ENCODE data around the gene ARL5A. TPM values are rescaled to one million over a fixed set of nuclear protein-coding genes. Genes with fewer than 3 reads are reported as not detected.

Gene ARL5A
- polyA plus RNA-seq, 3 donors: 21.3 to 85.8 (median 74.5) TPM

- H3K4me1 ChIP-seq (ENCODE audit: control insufficient read depth in 1 of 2, insufficient read depth in 2 of 2, low read length in 2 of 2): peaks cover 17 to 19% of the 10 kb centered on the region in 2 donors
- H3K9me3 Mint-ChIP-seq: peaks cover 0 to 2% (median 0%) of the 10 kb centered on the region in 7 donors
- TF ChIP-seq CTCF (IDR thresholded peaks at IDR 0.05): no peak
- no peak overlapping the region for H3K27ac ChIP-seq (ENCODE audit: low read depth in 1 of 2, low read length in 2 of 2)
- H3K36me3 Mint-ChIP-seq: no peaks in the 10 kb centered on the region
- no CpG with 5 or more reads among the region's 2 CpGs for WGBS (ENCODE audit: insufficient coverage)
- no peak overlapping the region for H3K4me2 ChIP-seq (replicated peaks; ENCODE audit: extremely low read depth, low read length, poor library complexity, severe bottlenecking)
- H3K36me3 ChIP-seq (replicated peaks in 1 of 2; ENCODE audit: control insufficient read depth in 1 of 2, insufficient read depth in 2 of 2, low read length in 2 of 2): no peaks in the 10 kb centered on the region
- H3K4me1 Mint-ChIP-seq: peaks cover 18% of the 10 kb centered on the region
- intact Hi-C loops (cut with micrococcal nuclease): no loop called here
- no peaks in the 10 kb centered on the region for H4K20me1 ChIP-seq (ENCODE audit: insufficient read depth, low read length)
- H3K9me3 ChIP-seq (replicated peaks in 1 of 2; ENCODE audit: control insufficient read depth in 1 of 2, insufficient read depth in 1 of 2, low read length in 2 of 2): no peaks in the 10 kb centered on the region
- no peak overlapping the region for H3K4me3 ChIP-seq (replicated peaks in 1 of 3; ENCODE audit: low read depth in 2 of 3, low read length in 3 of 3)
- H3K4me3 Mint-ChIP-seq: no peak overlapping the region
- DNase-seq: no peak
- peak overlapping the region; percentile 8 for H2AFZ ChIP-seq (ENCODE audit: insufficient read depth, low read depth, low read length, poor library complexity, severe bottlenecking)
- H3K27me3 Mint-ChIP-seq (ENCODE audit: low read depth in 3 of 3): peaks cover 0 to 2% (median 0%) of the 10 kb centered on the region in 3 donors
- H3K27me3 ChIP-seq (ENCODE audit: control insufficient read depth in 2 of 2, insufficient read depth in 2 of 2, low read length in 2 of 2): no peaks in the 10 kb centered on the region
- H3K79me2 ChIP-seq (ENCODE audit: insufficient read depth, low read length): no peaks in the 10 kb centered on the region
- no peak overlapping the region for H3K9ac ChIP-seq (ENCODE audit: insufficient read depth, low read length, poor library complexity, severe bottlenecking)
- no peak overlapping the region for H3K27ac Mint-ChIP-seq
Observed at GRCh38 chr2:151845884-151846283, 17.7 kb upstream of the ARL5A start.

GRCh38 chr2:151845481-151845880 is 17.3 kb upstream of the ARL5A start:
- intact Hi-C loops (cut with micrococcal nuclease): no loop called here
- Histone ChIP-seq H3K4me3 (replicated peaks in 1 of 3; ENCODE audit: low read depth in 2 of 3, low read length in 3 of 3) (no peak overlapping the region), H3K4me1 (ENCODE audit: control insufficient read depth in 1 of 2, insufficient read depth in 2 of 2, low read length in 2 of 2) (peaks cover 21 to 23% of the 10 kb centered on the region in 2 donors), H3K36me3 (replicated peaks in 1 of 2; ENCODE audit: control insufficient read depth in 1 of 2, insufficient read depth in 2 of 2, low read length in 2 of 2) (no peaks in the 10 kb centered on the region), H3K27ac (ENCODE audit: low read depth in 1 of 2, low read length in 2 of 2) (no peak overlapping the region), H3K4me2 (replicated peaks; ENCODE audit: extremely low read depth, low read length, poor library complexity, severe bottlenecking) (no peak overlapping the region), H3K79me2 (ENCODE audit: insufficient read depth, low read length) (no peaks in the 10 kb centered on the region), H3K27me3 (ENCODE audit: control insufficient read depth in 2 of 2, insufficient read depth in 2 of 2, low read length in 2 of 2) (no peaks in the 10 kb centered on the region), H3K9me3 (replicated peaks in 1 of 2; ENCODE audit: control insufficient read depth in 1 of 2, insufficient read depth in 1 of 2, low read length in 2 of 2) (no peaks in the 10 kb centered on the region), H2AFZ (ENCODE audit: insufficient read depth, low read depth, low read length, poor library complexity, severe bottlenecking) (peak overlapping the region; percentile 8), H3K9ac (ENCODE audit: insufficient read depth, low read length, poor library complexity, severe bottlenecking) (no peak overlapping the region), H4K20me1 (ENCODE audit: insufficient read depth, low read length) (no peaks in the 10 kb centered on the region)
- DNase-seq: no peak
- H3K9me3 Mint-ChIP-seq: peaks cover 0 to 2% (median 0%) of the 10 kb centered on the region in 7 donors
- peak overlapping the region in 1 of 7 donors; percentile 12 for H3K27ac Mint-ChIP-seq
- peaks cover 23% of the 10 kb centered on the region for H3K4me1 Mint-ChIP-seq
- 100% methylated on average over 4 of the region's 4 CpGs for WGBS (ENCODE audit: insufficient coverage)
- TF ChIP-seq CTCF (IDR thresholded peaks at IDR 0.05): no peak
- no peak overlapping the region for H3K4me3 Mint-ChIP-seq
- H3K27me3 Mint-ChIP-seq (ENCODE audit: low read depth in 3 of 3): peaks cover 0 to 2% (median 0%) of the 10 kb centered on the region in 3 donors
- no peaks in the 10 kb centered on the region for H3K36me3 Mint-ChIP-seq

Measured in CD14-positive monocyte (primary cell).